Right lung (tissue), 5 donors: Measurements from ENCODE around the gene DLG3. TPM values are rescaled to one million over a fixed set of nuclear protein-coding genes. Genes with fewer than 3 reads are reported as not detected.
"Not testable (repeated sequence)": the region's sequence is repeated elsewhere in the genome, so short reads cannot be mapped to it uniquely, and the experiment has no call there.

ENCODE experiments used
- DNase-seq, 2 donors: peaks; one replicate each; pipeline ENCODE4 v3.0.0-alpha.2; 2013
- polyA plus RNA-seq, 5 donors: library from polyadenylated mRNA; unstranded; fragments of 120-200 nt; gene quantifications; one replicate each; pipeline versions ENCODE4 v1.2.1 to v1.2.3, GENCODE V29; 2013; ENCODE audit warnings: inconsistent platforms in 1 of 5, low replicate concordance in 1 of 5; ENCODE audit not compliant: insufficient read length in 5 of 5, insufficient read depth in 1 of 5

Gene DLG3
- polyA plus RNA-seq, 5 donors = 42.3 to 56.3 (median 54.9) TPM

DNA sequence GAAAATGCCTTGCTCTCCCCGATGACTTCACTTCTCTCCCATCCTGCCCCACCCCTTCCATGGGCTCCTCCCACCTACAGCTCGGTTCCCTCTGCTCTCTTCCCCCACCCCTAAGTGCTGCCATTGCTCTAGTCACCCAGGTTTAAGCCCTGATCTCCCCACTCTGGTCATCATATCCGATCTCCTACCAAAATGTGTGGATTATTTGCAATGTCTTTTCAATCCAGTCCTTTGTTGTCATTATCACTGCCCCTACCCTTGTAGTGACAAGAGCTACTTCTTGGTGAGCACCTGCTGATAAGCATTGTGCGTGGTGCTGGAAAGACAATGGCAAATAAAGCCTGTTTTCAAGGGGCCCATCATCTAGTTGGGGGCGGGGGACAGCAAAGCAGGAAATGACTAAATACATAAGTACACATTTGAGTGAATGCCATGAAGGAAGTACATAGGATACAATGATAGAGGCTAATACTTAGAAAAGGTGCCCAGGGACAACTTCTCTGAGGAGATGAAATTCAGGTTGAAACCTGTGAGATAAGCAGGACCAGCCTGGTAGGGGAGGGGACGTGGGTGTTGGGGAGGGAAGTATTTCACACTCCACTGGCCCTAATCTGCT is 63.8 kb downstream of the DLG3 start:
- DNase-seq = no peak

DNA sequence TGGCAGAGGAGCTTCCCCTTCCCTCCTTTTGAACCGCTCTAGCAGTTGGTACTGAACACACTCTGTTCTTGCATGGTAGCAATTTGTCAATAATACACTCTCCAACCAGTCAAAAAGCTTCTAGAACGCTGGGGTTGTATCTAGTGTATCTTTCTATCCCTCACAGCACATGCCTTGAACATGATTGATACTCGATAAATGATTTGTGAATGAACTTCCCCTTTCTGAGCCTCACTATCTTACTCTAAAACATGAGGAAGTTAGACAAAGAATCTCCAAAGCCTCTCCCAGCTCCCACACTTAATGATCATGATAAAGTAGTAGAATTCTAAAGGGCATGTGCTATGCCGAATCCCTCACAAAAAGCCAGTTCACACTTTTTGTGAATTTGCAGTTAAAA is 64.4 kb downstream of the DLG3 start:
- DNase-seq = no peak

DNA sequence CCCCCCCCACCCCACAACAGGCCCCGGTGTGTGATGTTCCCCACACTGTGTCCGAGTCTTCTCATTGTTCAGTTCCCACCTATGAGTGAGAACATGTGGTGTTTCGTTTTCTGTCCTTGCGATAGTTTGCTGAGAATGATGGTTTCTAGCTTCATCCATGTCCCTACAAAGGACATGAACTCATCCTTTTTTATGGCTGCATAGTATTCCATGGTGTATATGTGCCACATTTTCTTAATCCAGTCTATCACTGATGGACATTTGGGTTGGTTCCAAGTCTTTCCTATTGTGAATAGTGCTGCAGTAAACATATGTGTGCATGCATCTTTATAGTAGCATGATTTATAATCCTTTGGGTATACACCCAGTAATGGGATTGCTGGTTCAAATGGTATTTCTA is 70.6 kb downstream of the DLG3 start:
- not testable (repeated sequence) for DNase-seq

DNA sequence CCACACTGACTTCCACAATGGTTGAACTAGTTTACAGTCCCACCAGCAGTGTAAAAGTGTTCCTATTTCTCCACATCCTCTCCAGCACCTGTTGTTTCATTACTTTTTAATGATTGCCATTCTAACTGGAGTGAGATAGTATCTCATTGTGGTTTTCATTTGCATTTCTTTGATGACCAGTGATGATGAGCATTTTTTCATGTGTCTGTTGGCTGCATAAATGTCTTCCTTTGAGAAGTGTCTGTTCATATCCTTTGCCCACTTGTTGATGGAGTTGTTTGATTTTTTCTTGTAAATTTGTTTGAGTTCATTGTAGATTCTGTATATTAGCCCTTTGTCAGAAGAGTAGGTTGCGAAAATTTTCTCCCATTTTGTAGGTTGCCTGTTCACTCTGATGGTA is 71.1 kb downstream of the DLG3 start:
- DNase-seq = not testable (repeated sequence)

DNA sequence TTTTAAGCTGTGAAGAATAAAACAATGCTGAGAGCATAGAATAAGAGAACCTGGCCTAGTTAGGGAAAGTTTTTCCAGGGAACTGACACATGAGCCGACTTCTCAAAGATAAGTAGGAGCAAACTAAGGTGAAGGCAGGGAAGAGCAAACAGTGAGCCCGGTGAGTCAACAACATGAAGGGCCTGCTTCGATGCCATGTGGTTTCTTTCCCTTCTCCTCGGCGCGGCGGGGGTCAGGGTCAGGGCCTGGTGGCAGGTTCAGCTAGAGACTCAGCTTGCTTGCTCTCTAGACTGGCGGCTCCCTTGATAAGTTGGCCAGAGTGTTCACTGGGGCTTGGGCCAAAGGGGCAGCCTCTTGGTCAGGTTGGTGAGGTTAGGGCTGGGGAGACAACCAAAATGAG is 81.1 kb downstream of the DLG3 start:
- peak; percentile 20 to 31 for DNase-seq

DNA sequence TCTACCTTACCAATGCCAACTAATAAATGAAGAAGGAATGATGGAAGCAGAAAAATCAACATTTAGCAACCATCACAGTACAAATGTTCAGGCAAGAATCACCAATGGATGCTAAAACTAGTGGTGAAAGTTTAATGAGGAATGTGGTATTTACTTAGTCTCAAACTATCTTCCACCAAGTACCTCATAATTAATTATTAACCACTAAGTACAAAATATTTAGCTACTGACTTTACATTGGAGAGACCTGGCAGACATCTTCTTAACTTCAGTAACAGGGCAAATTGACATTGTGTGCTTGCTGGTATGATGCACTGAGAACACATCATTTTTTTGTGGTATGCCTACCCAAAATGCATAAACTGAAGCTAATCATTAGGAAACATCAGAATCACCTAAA is 82.4 kb downstream of the DLG3 start:
- DNase-seq = no peak

DNA sequence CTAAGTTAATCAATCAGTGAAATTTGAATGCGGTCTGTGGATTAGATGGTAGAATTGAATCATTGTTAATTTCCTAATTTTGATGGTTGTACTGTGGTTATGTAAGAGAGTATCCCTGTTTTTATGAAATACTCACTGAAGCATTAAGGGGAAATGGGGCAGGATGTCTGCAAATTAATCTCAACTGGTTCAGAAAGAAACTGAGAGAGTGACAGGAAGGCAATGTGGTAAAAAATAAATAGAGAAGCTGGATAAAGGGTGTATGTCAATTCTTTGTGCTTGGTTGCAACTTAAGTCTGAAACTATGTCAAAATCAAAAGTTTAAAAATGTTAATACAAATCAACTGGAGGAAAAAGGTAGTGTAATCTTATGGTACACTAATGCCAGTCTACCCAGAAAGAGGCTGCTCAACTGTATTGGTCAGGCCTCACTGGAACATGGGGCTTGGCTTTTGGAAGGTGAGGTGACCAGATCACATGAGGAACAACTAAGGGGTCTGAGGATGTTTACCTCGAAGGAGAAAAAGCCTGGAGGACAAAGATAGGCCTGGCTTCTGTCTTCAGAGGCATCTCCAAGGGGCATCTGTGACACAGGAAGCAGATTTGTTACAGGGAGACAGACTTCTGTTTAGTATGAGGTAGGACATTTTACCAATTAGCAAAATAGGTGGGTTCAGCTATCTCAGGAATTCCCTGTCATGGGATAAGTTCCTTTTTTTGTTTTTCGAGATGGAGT is 83.1 kb downstream of the DLG3 start:
- no peak for DNase-seq

DNA sequence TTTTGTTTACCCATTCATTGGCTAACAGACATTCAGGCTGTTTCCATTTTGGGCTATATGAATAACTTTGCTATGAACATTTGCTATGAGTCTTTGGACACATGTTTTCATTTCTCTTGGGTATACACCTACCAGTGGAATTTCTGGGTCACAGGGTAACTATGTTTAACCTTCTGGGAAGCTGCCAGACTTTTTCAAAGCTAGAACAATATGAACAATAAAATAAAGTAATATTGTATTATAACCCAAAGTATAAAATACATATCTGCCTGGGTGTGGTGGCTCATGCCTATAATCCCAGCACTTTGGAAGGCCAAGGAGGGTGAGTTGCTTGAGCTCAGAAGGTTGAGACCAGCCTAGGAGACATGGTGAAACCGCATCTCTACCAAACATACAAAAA is 90.6 kb downstream of the DLG3 start:
- no peak for DNase-seq

DNA sequence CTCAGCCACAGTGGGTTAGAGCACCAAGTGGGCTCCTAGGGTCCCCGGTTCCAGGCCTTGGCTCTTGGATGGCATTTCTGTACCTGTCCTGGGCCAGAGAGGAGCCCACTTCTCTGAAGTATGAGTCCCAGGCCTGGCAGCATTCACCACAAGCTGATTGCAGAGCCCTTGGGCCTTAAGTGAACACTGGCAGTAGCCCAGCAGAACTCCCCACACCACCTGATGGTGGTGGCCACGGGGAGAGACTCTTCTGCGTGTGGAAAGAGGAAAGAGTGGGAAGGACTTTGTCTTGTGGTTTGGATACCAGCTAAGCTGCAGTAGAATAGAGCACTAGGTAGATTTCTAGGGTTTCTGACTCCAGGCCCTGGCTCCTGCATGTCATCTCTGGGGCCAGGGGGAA is 104.8 kb downstream of the DLG3 start:
- no peak for DNase-seq

DNA sequence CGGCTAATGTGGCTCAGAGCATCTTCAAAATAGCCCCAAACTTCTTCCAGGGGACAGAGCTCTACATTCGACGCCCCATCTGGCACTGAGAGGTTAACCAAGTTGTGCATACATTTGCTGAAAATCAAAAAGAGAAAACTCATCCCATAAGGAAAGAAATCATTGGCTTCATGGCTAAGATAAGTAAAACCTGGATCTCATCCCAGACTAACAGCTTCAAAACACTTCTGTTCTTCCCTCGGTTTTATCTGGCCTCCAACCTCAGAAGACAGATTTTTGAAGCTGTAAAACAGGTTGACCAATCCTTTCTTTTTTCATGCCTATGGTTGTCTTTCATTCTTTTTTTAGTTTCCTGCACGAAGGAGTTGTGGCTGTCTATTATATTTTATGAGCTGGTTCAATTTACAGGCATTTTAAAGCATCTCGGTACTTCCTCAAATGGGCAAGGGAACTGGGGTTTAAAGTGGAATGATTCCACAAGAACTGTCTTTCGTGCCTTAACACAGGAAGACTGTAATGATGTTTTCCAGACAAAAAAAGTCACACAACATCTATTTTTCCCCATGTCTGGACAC is 107.6 kb downstream of the DLG3 start:
- no peak for DNase-seq

DNA sequence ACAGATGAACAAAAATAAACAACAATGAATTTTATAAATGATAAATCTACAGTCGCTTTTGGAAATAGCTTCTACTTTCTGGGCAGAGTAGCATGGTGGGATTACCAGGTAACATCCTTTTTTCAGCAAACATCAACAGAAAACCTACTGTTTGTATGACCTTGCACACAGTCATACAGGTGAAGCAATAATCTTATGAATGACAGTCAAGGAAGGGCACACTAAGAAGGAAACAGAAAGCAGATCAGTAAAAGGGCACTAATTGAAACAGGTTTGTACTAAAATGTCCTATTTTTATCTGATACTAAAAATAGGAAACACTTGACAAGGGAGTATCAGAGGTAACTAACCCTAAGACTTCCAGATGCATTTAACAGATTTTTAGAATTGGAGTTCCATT is 108.9 kb downstream of the DLG3 start:
- no peak for DNase-seq

DNA sequence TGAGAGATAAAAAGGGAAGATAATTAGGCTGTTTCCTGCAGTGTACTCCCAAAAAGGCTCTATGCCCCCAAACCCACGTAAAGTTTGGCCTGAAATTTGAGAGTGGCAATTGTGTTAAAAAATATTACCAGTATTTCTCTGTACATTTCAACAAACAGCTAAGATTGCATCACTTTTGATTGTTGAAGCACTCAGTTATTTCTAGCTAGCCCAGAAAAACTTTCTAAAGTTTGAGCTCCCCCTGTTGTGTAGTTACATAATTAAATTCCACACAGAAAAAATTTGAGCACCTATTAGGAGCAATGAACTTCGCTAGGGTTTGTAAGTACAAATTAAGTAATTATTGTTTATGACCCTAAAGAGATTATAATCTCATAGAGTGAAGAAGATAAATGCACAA is 109.4 kb downstream of the DLG3 start:
- no peak for DNase-seq

DNA sequence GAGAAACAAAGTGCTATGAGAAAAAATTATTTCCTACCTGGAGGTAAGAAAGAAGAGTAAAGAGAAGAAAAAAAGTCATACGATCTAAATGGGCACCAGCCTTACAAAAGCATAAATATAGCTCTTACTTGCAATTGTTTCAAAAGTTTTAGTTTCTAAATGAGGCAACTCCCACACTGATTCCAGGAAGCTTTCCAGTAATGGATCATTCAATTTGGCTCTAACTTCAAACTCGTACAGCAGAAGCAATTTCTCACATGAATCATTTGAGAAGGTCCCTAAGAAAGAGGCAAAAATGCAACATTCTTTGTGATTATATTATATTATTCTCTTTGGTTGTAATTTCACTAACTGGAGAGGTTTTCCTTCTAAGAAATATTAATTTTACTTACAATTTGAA is 109.9 kb downstream of the DLG3 start:
- no peak for DNase-seq

DNA sequence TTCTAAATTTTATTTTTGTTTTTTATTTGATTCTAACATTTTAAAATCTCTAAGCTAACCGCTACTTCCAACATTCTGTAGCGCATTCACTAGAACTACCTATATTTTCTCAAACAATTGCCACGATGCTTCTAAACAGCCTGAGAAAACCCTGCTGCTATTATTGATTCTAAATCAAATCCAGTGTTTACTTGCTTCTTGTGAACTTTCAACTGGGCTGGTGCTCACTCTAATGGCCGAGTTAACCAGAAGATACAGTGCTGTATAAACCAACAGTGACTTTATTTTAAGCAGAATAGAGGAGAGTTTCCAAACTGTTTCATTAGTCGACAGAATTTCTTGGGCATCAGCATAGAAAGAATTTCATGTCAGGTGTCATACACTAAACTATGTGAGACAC is 110.3 kb downstream of the DLG3 start:
- no peak for DNase-seq

Other genes with a start within 250 kb of the DLG3 start
- under 1 TPM in 3 of 5 donors, not detected in 2; 0.08 to 0.40 (median 0.14) TPM for gene AWAT1, start 210.2 kb upstream of the DLG3 start, polyA plus RNA-seq
- gene P2RY4, start 184.6 kb upstream of the DLG3 start, polyA plus RNA-seq = under 1 TPM; 0.33 to 0.62 (median 0.40) TPM
- gene ARR3, start 176.5 kb upstream of the DLG3 start, polyA plus RNA-seq = 1 to 10 TPM in 3 of 5 donors, under 1 TPM in 2; 0.56 to 2.1 (median 1.3) TPM
- gene RAB41, start 162.7 kb upstream of the DLG3 start, polyA plus RNA-seq = 1 to 10 TPM in 4 of 5 donors, under 1 TPM in 1; 0.73 to 1.3 (median 1.2) TPM
- 10 to 100 TPM; 47.6 to 66.6 (median 55.5) TPM for gene PDZD11, start 154.9 kb upstream of the DLG3 start, polyA plus RNA-seq
- 10 to 100 TPM; 10.0 to 30.4 (median 17.7) TPM for gene KIF4A, start 154.7 kb upstream of the DLG3 start, polyA plus RNA-seq
- gene GDPD2, start 21.5 kb upstream of the DLG3 start, polyA plus RNA-seq = under 1 TPM; 0.13 to 0.21 (median 0.14) TPM